Measurements from ENCODE around the gene MTHFR.

DNA sequence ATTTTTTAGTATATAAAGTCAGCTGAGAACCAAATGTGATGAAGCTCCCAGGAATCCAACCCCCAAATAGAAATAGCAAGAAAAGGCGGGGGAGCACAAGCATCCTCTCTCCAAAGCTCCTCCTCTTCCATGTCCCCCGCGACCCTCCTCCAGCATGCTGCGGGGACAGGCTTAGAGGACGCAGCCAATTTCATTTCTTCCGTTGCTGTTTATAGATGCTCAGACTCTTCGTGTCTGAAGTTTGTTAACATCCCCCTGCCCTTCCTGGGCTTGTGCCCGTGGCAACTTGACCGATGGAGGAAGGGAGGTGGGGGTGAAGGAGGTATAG lies 42.6 kb upstream of the MTHFR start:
- TF ChIP-seq POLR2A (IDR thresholded peaks at IDR 0.05) (no peak), CTCF (IDR thresholded peaks at IDR 0.05) (no peak)
